AG20443 (cell line): ENCODE data around the gene TICAM1.
"Not testable (repeated sequence)": the region's sequence is repeated elsewhere in the genome, so short reads cannot be mapped to it uniquely, and the experiment has no call there.

ENCODE experiments used
- DNase-seq: peaks from one replicate; pipeline ENCODE4 v3.0.0; 2012; ENCODE audit warnings: low spot score, mixed read lengths

TICAM1 gene

GRCh38 chr19:4803736-4804695, 27.5 kb downstream of the TICAM1 start:
- peak; percentile 67 for DNase-seq

- DNase-seq: no peak
Measured at GRCh38 chr19:4802711-4803110, 28.8 kb downstream of the TICAM1 start.

GRCh38 chr19:4801085-4801619, 30.4 kb downstream of the TICAM1 start:
- DNase-seq: no peak

GRCh38 chr19:4800591-4801081, 30.9 kb downstream of the TICAM1 start:
- no peak for DNase-seq

GRCh38 chr19:4795400-4795799, 36.1 kb downstream of the TICAM1 start:
- DNase-seq: no peak

GRCh38 chr19:4794971-4795370, 36.5 kb downstream of the TICAM1 start:
- DNase-seq: no peak

- DNase-seq: not testable (repeated sequence)
Measured at GRCh38 chr19:4793278-4793677, 38.2 kb downstream of the TICAM1 start.

- not testable (repeated sequence) for DNase-seq
Measured at GRCh38 chr19:4792866-4793195, 38.7 kb downstream of the TICAM1 start.

GRCh38 chr19:4792019-4792865, 39.3 kb downstream of the TICAM1 start:
- DNase-seq: not testable (repeated sequence)

- peak; percentile 96 for DNase-seq
Measured at GRCh38 chr19:4791183-4792018, 40.1 kb downstream of the TICAM1 start, which contains the start of gene FEM1A. FEM1A (plus strand) TSS chr19:4791734; CDS start chr19:4791855, 121 bp downstream.

- DNase-seq: not testable (repeated sequence)
Measured at GRCh38 chr19:4786412-4787016, 45.0 kb downstream of the TICAM1 start.

- no peak for DNase-seq
Measured at GRCh38 chr19:4781801-4782200, 49.7 kb downstream of the TICAM1 start.

GRCh38 chr19:4780860-4781259, 50.7 kb downstream of the TICAM1 start:
- no peak for DNase-seq

GRCh38 chr19:4778124-4778523, 53.4 kb downstream of the TICAM1 start:
- DNase-seq: not testable (repeated sequence)

- no peak for DNase-seq
Measured at GRCh38 chr19:4776436-4777211, 54.9 kb downstream of the TICAM1 start.

GRCh38 chr19:4775627-4776152, 55.8 kb downstream of the TICAM1 start:
- DNase-seq: no peak

- no peak for DNase-seq
Measured at GRCh38 chr19:4774136-4774535, 57.4 kb downstream of the TICAM1 start.

GRCh38 chr19:4773047-4773640, 58.4 kb downstream of the TICAM1 start:
- DNase-seq: no peak

GRCh38 chr19:4772566-4772965, 58.9 kb downstream of the TICAM1 start:
- DNase-seq: no peak
